ENCODE measurements around the gene MITF. TPM values are rescaled to one million over a fixed set of nuclear protein-coding genes. Genes with fewer than 3 reads are reported as not detected.

The MITF gene
- total and polyA plus RNA-seq, 2 of the 4 experiments (the other 2 are of a cell fraction) = 6.5 to 16.7 TPM

GRCh38 chr3:69825446-69825845 is 86.2 kb downstream of the MITF start:
- H3K56ac ChIP-seq (ENCODE audit: extremely low read depth, insufficient read depth, low read length) = no peak overlapping the region
- no peak overlapping the region for H4K8ac ChIP-seq (ENCODE audit: low read depth in 2 of 2, low read length in 2 of 2)
- H2BK120ac ChIP-seq (ENCODE audit: low read depth, low read length) = no peak overlapping the region
- dilution Hi-C loops (cut with HindIII; ENCODE audit: low sequenced_read_pairs, unreplicated experiment) = no loop called here
- TF ChIP-seq MAZ (IDR thresholded peaks at IDR 0.05; ENCODE audit: borderline replicate concordance, low read depth, low read length) (no peak), CEBPB (IDR thresholded peaks at IDR 0.05; ENCODE audit: low read depth, low read length) (no peak), MAFK (IDR thresholded peaks at IDR 0.05; ENCODE audit: low read depth, low read length) (no peak), POLR2A (IDR thresholded peaks at IDR 0.05; ENCODE audit: low read depth, low read length) (no peak), RCOR1 (IDR thresholded peaks at IDR 0.05; ENCODE audit: insufficient replicate concordance, low read length) (no peak), CHD1 (IDR thresholded peaks at IDR 0.05; ENCODE audit: low read depth, low read length) (no peak), RAD21 (IDR thresholded peaks at IDR 0.05; ENCODE audit: low read length) (no peak), NFE2L2 (IDR thresholded peaks at IDR 0.05; ENCODE audit: low read depth, low read length) (no peak), RFX5 (IDR thresholded peaks at IDR 0.05; ENCODE audit: low read depth, low read length) (no peak), FOS (IDR thresholded peaks at IDR 0.05; ENCODE audit: low read depth, low read length) (no peak), MXI1 (IDR thresholded peaks at IDR 0.05; ENCODE audit: borderline replicate concordance, low read depth, low read length) (no peak), SMC3 (IDR thresholded peaks at IDR 0.05; ENCODE audit: low read depth, low read length) (no peak), BHLHE40 (IDR thresholded peaks at IDR 0.05; ENCODE audit: low read depth, low read length) (no peak), CTCF (conservative IDR thresholded peaks at IDR 0.05; ENCODE audit: low read depth, low read length) (no peak)
- TF ChIP-seq, protein P1, sequence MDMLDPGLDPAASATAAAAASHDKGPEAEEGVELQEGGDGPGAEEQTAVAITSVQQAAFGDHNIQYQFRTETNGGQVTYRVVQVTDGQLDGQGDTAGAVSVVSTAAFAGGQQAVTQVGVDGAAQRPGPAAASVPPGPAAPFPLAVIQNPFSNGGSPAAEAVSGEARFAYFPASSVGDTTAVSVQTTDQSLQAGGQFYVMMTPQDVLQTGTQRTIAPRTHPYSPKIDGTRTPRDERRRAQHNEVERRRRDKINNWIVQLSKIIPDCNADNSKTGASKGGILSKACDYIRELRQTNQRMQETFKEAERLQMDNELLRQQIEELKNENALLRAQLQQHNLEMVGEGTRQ (IDR thresholded peaks at IDR 0.05; ENCODE audit: low read depth, low read length) = no peak
- TF ChIP-seq, protein P2, sequence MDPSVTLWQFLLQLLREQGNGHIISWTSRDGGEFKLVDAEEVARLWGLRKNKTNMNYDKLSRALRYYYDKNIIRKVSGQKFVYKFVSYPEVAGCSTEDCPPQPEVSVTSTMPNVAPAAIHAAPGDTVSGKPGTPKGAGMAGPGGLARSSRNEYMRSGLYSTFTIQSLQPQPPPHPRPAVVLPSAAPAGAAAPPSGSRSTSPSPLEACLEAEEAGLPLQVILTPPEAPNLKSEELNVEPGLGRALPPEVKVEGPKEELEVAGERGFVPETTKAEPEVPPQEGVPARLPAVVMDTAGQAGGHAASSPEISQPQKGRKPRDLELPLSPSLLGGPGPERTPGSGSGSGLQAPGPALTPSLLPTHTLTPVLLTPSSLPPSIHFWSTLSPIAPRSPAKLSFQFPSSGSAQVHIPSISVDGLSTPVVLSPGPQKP (IDR thresholded peaks at IDR 0.05; ENCODE audit: borderline replicate concordance, low read depth, low read length) = no peak
- peaks cover under 1 to 23% of the 10 kb centered on the region in 2 experiments; a peak in 2 of 4 replicates for H3K79me1 ChIP-seq (ENCODE audit: low read depth in 1 of 2, low read length in 2 of 2)
- no peaks in the 10 kb centered on the region for H3K36me3 ChIP-seq (ENCODE audit: control insufficient read depth, insufficient read depth, low read length)
- no peak overlapping the region for H3K14ac ChIP-seq (replicated peaks; ENCODE audit: low read depth, low read length)
- no peak overlapping the region for H3K4me2 ChIP-seq (ENCODE audit: low read depth, low read length)
- no peak overlapping the region for H2BK20ac ChIP-seq (ENCODE audit: low read depth, low read length)
- DNase-seq (no peak), ATAC-seq (ENCODE audit: low read depth) (no peak)
- intact Hi-C loops (cut with micrococcal nuclease) = no loop called here
- H2AFZ ChIP-seq (replicated peaks; ENCODE audit: low read length, poor library complexity) = no peak overlapping the region
- ChIA-PET CTCF (no interaction called here), POLR2A (ENCODE audit: unreplicated experiment) (no interaction called here)
- H4K20me1 ChIP-seq (ENCODE audit: insufficient read depth, low read length) = no peaks in the 10 kb centered on the region
- no peak overlapping the region for H3K4me3 ChIP-seq (ENCODE audit: insufficient read depth, low read depth, low read length)
- H3K9ac ChIP-seq (ENCODE audit: low read depth, low read length) = no peak overlapping the region
- H2BK15ac ChIP-seq (ENCODE audit: low read depth, low read length) = no peak overlapping the region
- no peaks in the 10 kb centered on the region for H3K9me1 ChIP-seq (ENCODE audit: insufficient read depth, low read length)
- H3K9me3 ChIP-seq (ENCODE audit: control insufficient read depth, insufficient read depth, low read length) = 0 out of 2 replicates have a peak, but pooled peaks cover 2% of the 10 kb centered on the region
- in situ Hi-C loops (cut with MboI; ENCODE audit: low sequenced_read_pairs) = no loop called here
- no peak overlapping the region for H2BK5ac ChIP-seq (ENCODE audit: low read depth, low read length, poor library complexity, severe bottlenecking)
- H3K23ac ChIP-seq (ENCODE audit: low read depth, low read length) = no peak overlapping the region
- H3K27ac ChIP-seq (ENCODE audit: insufficient read depth, low read length) = no peak overlapping the region
- no TSS peak for BruUV-seq (replicated peaks)
- H2AK9ac ChIP-seq (replicated peaks; ENCODE audit: low read depth, low read length, poor library complexity) = no peak overlapping the region
- no peak overlapping the region for H3K4ac ChIP-seq (ENCODE audit: low read depth, low read length)
- no peak overlapping the region for H3K18ac ChIP-seq (ENCODE audit: low read depth, low read length)
- no peak overlapping the region for H4K5ac ChIP-seq (ENCODE audit: low read depth, low read length)
- H4K91ac ChIP-seq (ENCODE audit: insufficient read depth, low read depth, low read length) = no peak overlapping the region
- no peaks in the 10 kb centered on the region for H3K27me3 ChIP-seq (ENCODE audit: control insufficient read depth, insufficient read depth, low read length)
- H3K4me1 ChIP-seq (ENCODE audit: control insufficient read depth, insufficient read depth, low read length) = peaks cover 2% of the 10 kb centered on the region
- H2AK5ac ChIP-seq (ENCODE audit: low read depth, low read length) = no peak overlapping the region
- WGBS, 2 experiments (ENCODE audit: extremely low coverage in 2 of 2, insufficient read length in 1 of 2) = no CpG with 5 or more reads among the region's 2 CpGs

Data from IMR-90 (cell line).